GM12864 (cell line): ENCODE results near the gene PHACTR1.

ENCODE experiments used
- DNase-seq: peaks from one replicate; pipeline ENCODE4 v3.0.0-alpha.2; 2011; ENCODE audit warnings: low read depth
- H3K4me3 ChIP-seq: 2 replicates; pipeline ENCODE4 v1.5.1; 2011; ENCODE audit warnings: mild to moderate bottlenecking, low read depth, low read length, control low read depth
- CTCF ChIP-seq: IDR thresholded peaks from 2 replicates; pipeline ENCODE4 v1.5.1; 2011; ENCODE audit warnings: low read depth, mild to moderate bottlenecking, moderate library complexity, low read length, control low read depth, inconsistent platforms; ENCODE audit errors: missing control alignments

The PHACTR1 gene

GRCh38 chr6:13089296-13089994 is 372.9 kb downstream of the PHACTR1 start:
- no peak for DNase-seq
- TF ChIP-seq CTCF, result no peak

DNA sequence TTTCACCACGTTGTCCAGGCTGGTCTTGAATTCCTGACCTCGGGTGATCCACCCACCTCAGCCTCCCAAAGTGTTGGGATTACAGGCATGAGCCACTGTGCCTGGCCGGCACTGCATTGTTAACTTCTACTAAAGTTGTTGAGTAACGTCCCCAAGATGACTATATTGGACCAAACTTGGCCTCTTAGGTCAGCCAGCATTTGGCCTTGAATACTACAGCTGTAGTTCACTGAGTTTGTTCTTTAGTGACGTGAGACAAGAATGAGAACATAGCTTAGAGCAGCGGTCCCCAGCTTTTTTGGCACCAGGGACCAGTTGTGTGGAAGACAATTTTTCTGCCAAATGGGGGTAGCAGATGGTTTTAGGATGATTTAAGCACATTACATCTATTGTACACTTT is 374.6 kb downstream of the PHACTR1 start:
- DNase-seq, result no peak
- no peak for TF ChIP-seq CTCF
- H3K4me3 ChIP-seq, result no peak overlapping the region

More at GRCh38 chr6:13089296-13089994, 372.9 kb downstream of the PHACTR1 start:
- no peak overlapping the region for H3K4me3 ChIP-seq

- DNase-seq, result no peak
- no peak overlapping the region for H3K4me3 ChIP-seq
- TF ChIP-seq CTCF, result no peak
These were observed 378.3 kb downstream of the PHACTR1 start for GRCh38 chr6:13094781-13095425.

- H3K4me3 ChIP-seq, result no peak overlapping the region
- DNase-seq, result no peak
- TF ChIP-seq CTCF, result no peak
These were observed 379.5 kb downstream of the PHACTR1 start for GRCh38 chr6:13096084-13096483.

DNA sequence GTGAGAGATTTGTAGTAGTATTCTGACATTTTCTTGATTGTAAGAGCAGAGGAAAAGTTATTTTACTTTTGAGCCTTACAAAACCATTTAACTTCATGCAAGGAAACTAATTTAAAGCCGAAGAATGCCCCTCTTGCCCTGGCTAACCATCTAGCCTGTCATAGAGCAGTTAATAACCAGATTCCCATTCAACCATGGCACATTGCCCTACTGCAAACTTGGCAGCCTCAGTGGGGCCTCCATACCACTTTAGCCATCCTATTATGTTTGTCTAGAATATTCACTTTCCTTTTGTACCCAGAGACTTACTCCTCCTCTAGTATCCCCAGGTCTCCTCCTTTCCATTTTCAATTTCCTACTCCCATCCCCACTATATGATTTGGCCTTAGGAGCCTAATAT is 380.9 kb downstream of the PHACTR1 start:
- no peak for TF ChIP-seq CTCF
- DNase-seq, result no peak
- H3K4me3 ChIP-seq, result no peak overlapping the region

GRCh38 chr6:13098006-13098405 is 381.4 kb downstream of the PHACTR1 start:
- DNase-seq, result no peak
- TF ChIP-seq CTCF, result no peak
- H3K4me3 ChIP-seq, result no peak overlapping the region
